ENCODE data around the gene ZNF341.

DNA sequence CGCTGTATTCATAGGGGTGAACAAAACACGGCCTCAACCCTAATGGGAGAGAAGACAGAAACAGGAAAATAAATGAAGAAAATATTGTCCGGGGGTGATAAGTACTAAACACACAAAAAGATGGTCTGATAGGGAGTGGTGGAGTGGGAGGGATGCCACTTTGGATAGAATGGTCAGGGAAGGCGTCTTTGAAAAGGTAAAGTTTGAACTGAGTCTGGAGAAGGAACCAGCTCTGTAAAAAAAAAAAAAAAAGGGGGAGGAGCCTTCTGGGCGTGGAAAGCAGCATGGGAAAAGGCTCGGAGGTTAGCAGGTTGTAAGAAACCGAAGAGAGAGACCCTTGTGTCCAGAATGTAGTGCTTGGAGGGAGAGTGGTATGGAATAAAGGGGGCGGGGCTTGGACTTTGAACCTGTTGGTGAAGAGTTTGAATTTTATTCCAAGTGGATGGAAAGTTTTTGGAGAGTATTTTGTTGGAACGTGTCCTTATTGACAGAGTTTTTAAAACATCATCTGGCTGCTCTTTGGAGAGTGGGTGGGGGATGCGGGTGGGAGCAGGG is 81.2 kb downstream of the ZNF341 start:
- TF ChIP-seq GATA2 (IDR thresholded peaks at IDR 0.05; ENCODE audit: low read depth, low read length) = no peak
- no peak for TF ChIP-seq GATA3 (IDR thresholded peaks at IDR 0.05; ENCODE audit: low read depth, low read length)
